Fibroblast of lung (primary cell): ENCODE measurements around the gene SERAC1. TPM values are rescaled to one million over a fixed set of nuclear protein-coding genes. Genes with fewer than 3 reads are reported as not detected.

Experiments
- DNase-seq, 2 donors: peaks; one replicate each; pipeline versions ENCODE4 v3.0.0 to v3.0.0-alpha.2; 2010; ENCODE audit warnings: low read depth in 2 of 2
- H2AFZ ChIP-seq: 2 replicates; pipeline ENCODE4 v1.5.1; 2012; ENCODE audit warnings: low read length, control low read depth, inconsistent platforms
- H3K27ac ChIP-seq: 2 replicates; pipeline ENCODE4 v1.5.1; 2011; ENCODE audit warnings: low read length, control low read depth; ENCODE audit not compliant: insufficient read depth
- H3K27me3 ChIP-seq: 2 replicates; pipeline ENCODE4 v1.5.1; 2011; ENCODE audit warnings: mild to moderate bottlenecking, low read length; ENCODE audit not compliant: control insufficient read depth, insufficient read depth
- H3K36me3 ChIP-seq: 2 replicates; pipeline ENCODE4 v1.5.1; 2011; ENCODE audit warnings: low read length; ENCODE audit not compliant: control insufficient read depth, insufficient read depth
- H3K4me1 ChIP-seq: 2 replicates; pipeline ENCODE4 v1.5.1; 2011; ENCODE audit warnings: low read length; ENCODE audit not compliant: control insufficient read depth, insufficient read depth; ENCODE audit errors: extremely low read depth
- H3K4me2 ChIP-seq: 2 replicates; pipeline ENCODE4 v1.5.1; 2011; ENCODE audit warnings: low read length, control low read depth; ENCODE audit not compliant: insufficient read depth; ENCODE audit errors: extremely low read depth
- H3K4me3 ChIP-seq, 4 experiments: fragments of 200-600 bp in 1 of 4; sonication (generic) in 1 of 4; replicated peaks in 1 of 4; 2 replicates each; pipeline ENCODE4 v1.5.1; 2011 to 2016; ENCODE audit warnings: low read length in 4 of 4, low read depth in 3 of 4, mild to moderate bottlenecking in 3 of 4, control low read depth in 2 of 4, inconsistent platforms in 1 of 4, mixed read lengths in 1 of 4; ENCODE audit not compliant: insufficient read depth in 1 of 4; ENCODE audit errors: control extremely low read depth in 1 of 4
- H3K79me2 ChIP-seq: 2 replicates; pipeline ENCODE4 v1.5.1; 2012; ENCODE audit warnings: mild to moderate bottlenecking, low read length, inconsistent platforms; ENCODE audit not compliant: control insufficient read depth, insufficient read depth
- H3K9ac ChIP-seq: 2 replicates; pipeline ENCODE4 v1.5.1; 2011; ENCODE audit warnings: mild to moderate bottlenecking, low read length, control low read depth; ENCODE audit not compliant: insufficient read depth
- H3K9me3 ChIP-seq: 2 replicates; pipeline ENCODE4 v1.5.1; 2012; ENCODE audit warnings: low read depth, low read length; ENCODE audit not compliant: control insufficient read depth, insufficient read depth
- H4K20me1 ChIP-seq: 2 replicates; pipeline ENCODE4 v1.5.1; 2011; ENCODE audit warnings: low read length; ENCODE audit not compliant: control insufficient read depth, insufficient read depth; ENCODE audit errors: extremely low read depth
- CTCF ChIP-seq, 2 donors: IDR thresholded peaks in 1 of 2; conservative IDR thresholded peaks in 1 of 2; 1 replicate in 1 of 2; 2 replicates in 1 of 2; pipeline ENCODE4 v1.5.1; 2011 to 2012; ENCODE audit warnings: low read length in 2 of 2, control low read depth in 1 of 2, inconsistent platforms in 1 of 2, low read depth in 1 of 2, mild to moderate bottlenecking in 1 of 2
- EZH2 ChIP-seq: IDR thresholded peaks from 2 replicates; pipeline ENCODE4 v1.5.1; 2012; ENCODE audit warnings: low read length, control low read depth, mild to moderate bottlenecking; ENCODE audit errors: missing control alignments
- polyA plus RNA-seq, 2 donors: library from polyadenylated mRNA; depleted of rRNA in 1 of 2; stranded (reverse) in 1 of 2; unstranded in 1 of 2; fragments of >200 nt; gene quantifications; 2 replicates each; pipeline ENCODE4 v1.2.1, GENCODE V29; 2011 to 2012; ENCODE audit warnings: missing spikeins in 1 of 2
- total RNA-seq: library from RNA; depleted of rRNA; stranded (reverse); fragments of >200 nt; gene quantifications from 2 replicates; pipeline ENCODE4 v1.2.1, GENCODE V29; 2014

Gene SERAC1
- total and polyA plus RNA-seq, 2 donors (not counting 1 experiment from before 2014, with no cell fraction given), result 21.3 to 37.7 TPM

- H3K4me1 ChIP-seq, result peaks cover 25% of the 10 kb centered on the region
- no peak overlapping the region for H3K4me2 ChIP-seq
- no peak overlapping the region for H3K27ac ChIP-seq
- no peak for DNase-seq
- TF ChIP-seq CTCF (conservative IDR thresholded peaks at IDR 0.05 in 1 of 2, IDR thresholded peaks at IDR 0.05 in 1 of 2; ENCODE audit: low read depth in 1 of 2, low read length in 2 of 2), result no peak
- no peak for TF ChIP-seq EZH2
- no peaks in the 10 kb centered on the region for H4K20me1 ChIP-seq
- no peaks in the 10 kb centered on the region for H3K9me3 ChIP-seq
- H3K9ac ChIP-seq, result no peak overlapping the region
- H3K36me3 ChIP-seq, result peaks cover 35% of the 10 kb centered on the region
- H2AFZ ChIP-seq, result no peak overlapping the region
- H3K79me2 ChIP-seq, result no peaks in the 10 kb centered on the region
- no peaks in the 10 kb centered on the region for H3K27me3 ChIP-seq
- H3K4me3 ChIP-seq, result no peak overlapping the region
Measured at GRCh38 chr6:158064725-158065251, 103.3 kb downstream of the SERAC1 start.

DNA sequence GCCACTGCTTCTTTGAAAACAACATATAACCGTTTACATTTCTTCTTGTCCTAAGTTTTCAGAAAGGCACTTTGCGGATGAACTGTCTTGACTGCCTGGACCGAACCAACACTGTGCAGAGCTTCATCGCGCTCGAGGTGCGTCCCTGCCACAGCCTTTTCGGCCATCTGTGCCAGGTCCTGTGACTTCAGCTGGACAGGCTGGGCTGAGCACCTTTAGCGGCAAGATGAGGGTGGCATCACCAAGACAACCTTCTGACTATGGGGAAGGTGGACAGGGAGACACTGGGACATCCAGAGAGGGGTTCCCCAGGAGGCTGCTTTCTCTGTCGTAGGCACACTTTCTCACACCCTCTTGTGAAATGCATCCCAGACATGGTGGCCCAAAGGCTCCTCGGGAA is 104.3 kb downstream of the SERAC1 start:
- Histone ChIP-seq H4K20me1 (no peaks in the 10 kb centered on the region), H3K4me1 (peaks cover 27% of the 10 kb centered on the region), H3K79me2 (peaks cover 3% of the 10 kb centered on the region), H3K27ac (no peak overlapping the region), H3K4me3 (no peak overlapping the region), H3K36me3 (peaks cover 36% of the 10 kb centered on the region), H3K9me3 (no peaks in the 10 kb centered on the region), H2AFZ (no peak overlapping the region), H3K27me3 (no peaks in the 10 kb centered on the region), H3K4me2 (no peak overlapping the region), H3K9ac (no peak overlapping the region)
- no peak for TF ChIP-seq CTCF (conservative IDR thresholded peaks at IDR 0.05 in 1 of 2, IDR thresholded peaks at IDR 0.05 in 1 of 2; ENCODE audit: low read depth in 1 of 2, low read length in 2 of 2)
- no peak for TF ChIP-seq EZH2
- DNase-seq, result no peak

GRCh38 chr6:158061709-158062461 is 106.2 kb downstream of the SERAC1 start:
- Histone ChIP-seq H3K9me3 (no peaks in the 10 kb centered on the region), H3K9ac (no peak overlapping the region), H2AFZ (no peak overlapping the region), H4K20me1 (no peaks in the 10 kb centered on the region), H3K79me2 (peaks cover 3% of the 10 kb centered on the region), H3K4me2 (no peak overlapping the region), H3K36me3 (peaks cover 30% of the 10 kb centered on the region), H3K4me3 (no peak overlapping the region), H3K27ac (peak overlapping the region; percentile 95), H3K27me3 (no peaks in the 10 kb centered on the region), H3K4me1 (peaks cover 26% of the 10 kb centered on the region)
- no peak for TF ChIP-seq EZH2
- TF ChIP-seq CTCF (conservative IDR thresholded peaks at IDR 0.05 in 1 of 2, IDR thresholded peaks at IDR 0.05 in 1 of 2; ENCODE audit: low read depth in 1 of 2, low read length in 2 of 2), result no peak
- DNase-seq, result peak in 1 of 2 donors; percentile 90
